ENCODE data around the gene CRYAB.
"Not testable (repeated sequence)": the region's sequence is repeated elsewhere in the genome, so short reads cannot be mapped to it uniquely, and the experiment has no call there.

CRYAB gene

DNA sequence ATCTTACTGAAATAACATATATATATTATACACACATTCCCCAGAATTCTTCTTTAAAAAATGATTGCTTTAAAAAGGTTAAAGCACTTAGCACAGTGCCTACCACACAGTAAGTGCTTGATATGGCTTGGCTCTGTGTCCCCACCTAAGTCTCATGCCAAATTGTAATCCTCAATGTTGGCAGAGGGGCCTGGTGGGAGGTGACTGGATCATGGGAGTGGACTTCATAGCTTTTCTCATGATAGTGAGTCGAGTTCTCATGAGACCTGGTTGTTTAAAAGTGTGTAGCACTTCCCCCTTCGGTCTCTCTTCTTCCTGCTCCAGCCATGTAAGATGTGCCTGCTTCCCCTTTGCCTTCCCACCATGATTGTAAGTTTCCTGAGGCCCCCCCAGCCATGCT is 6.2 kb downstream of the CRYAB start:
- DNase-seq: no peak

DNA sequence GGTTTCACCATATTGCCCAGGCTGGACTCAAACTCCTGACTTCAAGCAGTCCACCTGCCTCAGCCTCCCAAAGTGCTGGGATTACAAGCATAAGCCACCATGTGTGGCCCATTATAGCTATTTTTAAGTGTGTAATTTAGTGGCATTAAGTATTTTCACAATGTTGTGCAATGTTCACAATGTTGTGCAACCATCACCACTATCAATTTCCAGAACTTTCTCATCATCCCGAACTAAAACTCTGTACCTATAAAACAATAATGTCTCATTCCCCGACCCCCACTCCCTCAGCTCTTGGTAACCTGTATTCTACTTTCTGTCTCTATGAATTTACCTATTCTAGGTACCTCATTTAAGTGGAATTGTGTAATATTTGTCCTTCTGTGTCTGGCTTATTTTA is 24.7 kb downstream of the CRYAB start:
- DNase-seq: no peak

DNA sequence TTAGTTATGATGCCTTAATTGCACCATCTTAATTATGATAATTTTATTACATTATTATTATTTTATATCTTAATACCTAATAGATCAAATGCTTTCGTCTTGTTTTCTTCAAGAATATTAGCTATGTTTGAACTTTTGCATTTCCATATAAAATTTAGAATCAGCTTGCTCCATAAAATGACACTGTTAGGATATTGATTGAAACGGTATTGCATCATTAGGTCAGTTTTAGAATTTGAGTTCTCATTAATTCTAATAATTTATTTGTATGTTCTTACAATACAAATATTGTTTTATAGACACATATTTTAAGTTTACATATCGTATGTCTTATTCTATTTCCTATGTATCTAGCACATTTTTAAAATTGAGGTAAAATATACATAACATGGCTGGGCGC is 25.5 kb downstream of the CRYAB start:
- DNase-seq: no peak

DNA sequence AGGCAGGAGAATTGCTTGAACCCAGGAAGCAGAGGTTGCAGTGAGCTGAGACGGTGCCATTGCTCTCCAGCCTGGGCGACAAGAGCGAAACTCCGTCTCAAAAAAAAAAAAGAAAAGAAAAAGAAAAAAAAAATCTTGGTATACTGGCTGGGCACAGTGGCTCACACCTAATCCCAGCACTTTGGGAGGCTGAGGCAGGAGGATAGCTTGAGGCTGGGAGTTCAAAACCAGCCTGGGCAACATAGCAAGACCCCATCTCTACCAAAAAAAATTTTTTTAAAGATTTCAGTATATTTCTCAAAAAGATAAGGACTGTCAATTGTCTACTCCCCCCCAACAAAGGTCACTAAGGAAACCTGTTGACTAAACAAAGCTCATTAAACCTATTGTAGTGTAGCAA is 26.5 kb downstream of the CRYAB start:
- DNase-seq: not testable (repeated sequence)

DNA sequence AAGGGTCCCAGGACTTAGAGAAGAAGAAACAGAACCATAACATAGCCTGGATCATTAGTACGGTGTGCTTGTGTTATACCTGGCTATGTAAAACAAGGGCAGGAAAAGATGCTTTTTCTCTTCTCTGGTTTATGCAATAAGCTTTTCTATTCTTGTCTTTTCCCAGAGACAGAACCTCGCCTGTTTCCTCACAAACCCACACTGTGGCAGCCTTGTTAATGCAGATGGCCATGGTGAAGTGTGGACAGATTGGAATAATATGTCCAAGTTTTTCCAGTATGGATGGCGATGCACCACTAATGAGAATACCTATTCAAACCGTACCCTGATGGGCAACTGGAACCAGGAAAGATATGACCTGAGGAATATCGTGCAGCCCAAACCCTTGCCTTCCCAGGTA is 29.4 kb downstream of the CRYAB start:
- DNase-seq: no peak

DNA sequence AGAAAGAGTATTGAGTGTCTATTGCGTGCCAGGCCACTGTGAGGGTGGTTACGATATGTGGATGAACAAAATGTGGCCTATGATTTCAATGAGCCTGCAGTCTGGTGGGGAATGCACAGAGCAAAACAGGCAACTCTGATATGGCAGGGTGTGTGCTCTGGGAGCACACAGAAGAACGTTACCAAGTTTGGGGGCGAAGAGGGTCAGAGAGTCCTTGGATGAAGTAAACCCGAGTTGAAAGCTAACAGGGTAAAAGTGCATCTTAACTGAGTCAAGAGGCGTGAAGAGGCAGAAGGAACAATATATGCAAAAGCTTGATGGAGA is 32.0 kb downstream of the CRYAB start:
- no peak for DNase-seq

DNA sequence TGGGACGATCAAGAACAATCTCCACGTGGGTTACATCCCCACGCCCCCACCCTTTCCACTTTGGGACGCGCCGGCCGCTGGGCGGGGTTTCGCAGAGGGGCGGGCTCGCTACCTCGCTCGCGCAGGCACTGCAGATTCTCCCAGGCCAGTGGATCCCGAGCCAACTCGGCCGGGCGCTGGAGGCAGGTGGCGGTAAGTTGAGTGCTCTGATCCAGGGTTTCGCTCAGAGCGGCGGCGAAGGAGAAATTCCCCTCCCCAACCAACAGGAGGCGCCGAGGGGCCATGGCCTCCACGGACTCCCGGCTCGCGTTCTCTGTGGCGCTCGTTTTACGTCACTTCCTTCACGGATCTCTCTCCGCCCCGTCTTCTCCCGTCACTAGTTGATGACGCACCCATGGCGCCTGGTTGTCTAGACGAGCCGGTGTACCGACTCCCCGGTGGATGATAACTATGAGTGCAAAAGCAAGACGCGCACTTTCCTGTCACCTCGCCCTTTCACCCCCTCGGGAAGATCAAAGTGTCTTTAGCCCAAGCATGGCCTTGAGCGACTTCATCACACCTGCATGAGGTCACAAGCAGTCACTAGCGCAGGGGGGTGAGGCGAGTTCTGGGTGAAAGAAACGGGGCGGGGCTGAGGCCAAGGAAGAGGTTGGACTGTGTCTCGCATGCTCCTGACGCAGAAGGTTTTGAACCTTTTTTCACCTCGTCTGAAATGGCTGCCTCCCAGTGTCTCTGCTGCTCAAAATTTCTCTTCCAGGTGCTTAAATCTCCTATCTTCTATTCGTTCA is 32.5 kb downstream of the CRYAB start, which contains the start of the genes CFAP68 and FDXACB1:
CFAP68 (plus strand) TSS at position 693 of the 788 bp plus-strand sequence; CDS start at position 713, 20 bp downstream.
FDXACB1 (minus strand) TSS at position 317 of the 788 bp plus-strand sequence; CDS start at position 284, 33 bp downstream.
- DNase-seq: peak; percentile 97 to 98

DNA sequence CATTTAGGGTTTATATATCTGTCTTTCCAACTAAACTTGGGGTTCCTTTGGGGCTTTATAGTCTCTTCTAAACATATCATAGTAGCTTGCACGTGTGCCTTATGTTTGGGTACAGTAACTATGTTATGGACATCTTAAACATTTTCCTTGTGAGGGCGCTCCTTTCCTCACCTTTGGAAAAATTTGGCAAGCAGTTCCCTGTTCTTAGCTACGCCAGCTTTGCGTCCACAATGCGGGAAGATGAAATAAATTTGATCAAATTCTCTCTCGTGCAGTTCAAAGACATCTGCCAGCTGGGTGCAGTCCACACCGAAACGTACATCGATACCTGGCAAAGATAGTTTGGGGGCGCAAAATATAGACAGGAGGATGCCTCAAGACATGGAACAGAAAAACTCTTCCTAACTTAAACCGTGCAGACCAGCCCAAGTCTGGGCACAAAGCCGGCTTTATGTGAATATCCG is 33.2 kb downstream of the CRYAB start:
- peak in 1 of 2 experiments; percentile 41 for DNase-seq

DNA sequence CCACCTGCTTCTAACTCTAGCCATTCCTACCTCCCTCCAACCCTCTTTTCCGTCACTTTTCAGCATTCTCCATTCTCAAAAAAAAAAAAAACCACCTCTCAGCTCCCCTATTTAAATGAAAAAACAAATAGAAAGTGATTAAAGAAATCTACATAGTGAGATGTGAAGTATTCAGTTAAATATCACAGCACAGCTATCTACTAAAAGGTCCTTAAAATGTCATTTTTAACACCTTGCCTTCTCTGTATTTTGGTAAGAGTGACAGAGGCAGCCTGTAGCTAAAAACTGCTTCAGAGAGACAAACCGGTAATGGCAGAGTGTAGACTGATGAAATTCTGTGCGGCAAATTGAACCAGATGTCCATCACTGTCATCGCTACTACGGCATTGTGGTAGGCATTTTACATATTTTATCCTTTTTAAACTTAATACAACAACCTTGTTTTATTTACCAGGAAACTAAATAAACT is 39.8 kb downstream of the CRYAB start:
- DNase-seq: no peak

DNA sequence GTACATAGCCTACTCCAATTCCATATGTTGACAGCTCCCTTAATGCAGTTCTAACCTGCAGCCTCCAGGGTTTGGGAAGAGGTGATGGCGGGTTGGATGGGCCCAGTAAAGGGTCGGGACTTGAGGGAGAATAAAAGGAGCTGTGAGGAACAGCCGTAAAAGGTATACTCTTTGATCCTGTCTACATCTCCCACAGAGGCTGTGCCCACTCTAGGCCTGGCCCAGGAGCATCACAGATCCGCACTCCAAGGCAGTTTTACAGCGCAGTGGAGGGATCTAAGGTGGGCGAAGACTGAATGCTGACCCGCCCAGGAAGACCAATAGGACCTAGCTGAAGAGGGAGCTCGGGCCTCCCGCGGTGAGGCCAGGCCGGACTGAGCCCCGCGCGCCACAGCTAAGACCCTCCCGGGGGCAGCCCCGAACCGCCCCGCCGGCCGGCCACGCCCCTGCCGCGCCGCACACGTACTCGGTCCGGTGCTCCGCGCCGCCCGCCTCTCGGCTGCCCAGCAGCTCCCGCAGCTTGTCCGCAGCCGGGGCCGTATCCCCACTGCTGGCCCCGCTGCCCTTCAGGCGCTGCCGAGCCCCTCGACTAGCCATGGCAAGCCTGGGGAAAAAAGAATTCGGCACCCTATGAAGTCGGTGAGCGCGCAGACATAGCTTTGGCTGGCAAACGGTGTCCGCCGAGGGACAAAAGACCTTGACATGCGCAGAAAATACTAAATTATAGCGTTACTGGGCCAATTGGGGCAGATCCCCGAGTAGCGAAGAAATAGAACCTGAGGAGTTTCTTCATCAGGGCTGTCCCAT is 40.5 kb downstream of the CRYAB start, which contains the start of gene ALG9:
ALG9 (minus strand) TSS at position 696 of the 807 bp plus-strand sequence; CDS start at position 597, 99 bp downstream.
- peak; percentile 69 to 81 for DNase-seq

DNA sequence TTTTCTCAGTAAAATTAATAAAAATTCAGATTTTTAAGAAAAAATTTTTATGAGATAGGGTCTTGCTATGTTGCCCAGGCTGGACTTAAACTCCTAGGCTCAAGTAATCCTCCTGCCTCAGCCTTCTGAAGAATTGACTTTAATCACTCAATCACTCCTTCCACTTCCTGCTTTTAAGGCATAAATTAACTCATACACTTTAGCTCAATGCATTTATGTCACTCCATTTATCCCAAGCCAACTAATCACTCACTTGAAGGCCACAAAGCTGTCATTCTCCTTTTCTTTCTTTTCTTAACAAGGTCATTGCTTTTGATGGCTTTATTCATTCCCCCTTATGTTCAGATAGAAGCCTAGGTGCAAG is 41.1 kb downstream of the CRYAB start:
- peak; percentile 43 to 68 for DNase-seq

DNA sequence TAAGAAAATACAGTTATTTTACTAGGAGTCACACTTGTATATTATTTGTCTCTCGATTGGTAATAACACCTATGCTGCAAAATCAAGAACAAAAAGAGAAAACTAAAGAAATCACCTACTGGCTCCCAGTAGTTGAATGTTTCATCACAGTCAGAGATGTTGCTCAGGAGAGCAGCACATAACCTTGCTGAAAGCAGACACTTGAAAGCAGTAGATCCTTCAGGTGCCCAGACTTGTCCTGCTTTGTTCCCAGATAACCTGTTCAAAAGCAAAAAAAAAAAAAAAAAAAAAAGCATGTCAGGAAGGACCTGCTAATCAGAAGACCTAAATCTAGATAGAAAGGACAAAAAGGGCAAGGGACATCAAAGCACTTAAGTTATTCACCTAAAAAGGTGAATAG is 41.5 kb downstream of the CRYAB start:
- DNase-seq: no peak

DNA sequence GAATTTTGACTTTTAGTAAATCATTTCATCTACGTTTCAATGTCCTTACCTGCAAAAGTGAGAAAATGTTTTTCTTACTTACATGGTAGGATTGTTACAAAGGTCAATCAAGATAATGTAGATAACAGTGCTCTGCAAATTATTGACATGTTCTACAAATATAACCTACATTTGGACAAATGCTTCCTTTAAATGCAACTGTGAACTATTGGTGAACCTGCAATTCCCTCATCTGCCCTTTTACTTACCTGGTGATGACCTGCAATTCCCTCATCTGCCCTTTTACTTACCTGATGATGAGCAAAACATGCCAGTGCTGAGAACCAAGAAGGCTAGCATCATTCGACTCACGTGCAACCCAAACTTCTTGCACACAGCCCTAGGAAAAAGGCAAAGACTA is 51.3 kb downstream of the CRYAB start:
- DNase-seq: no peak

Measured in Kasumi-1 (cell line).